ENCODE results near the gene WDFY4. TPM values are rescaled to one million over a fixed set of nuclear protein-coding genes. Genes with fewer than 3 reads are reported as not detected.
A peak's percentile ranks its signal among the peaks of the same experiment; 100 is the strongest.

WDFY4 gene
- total RNA-seq, 2 donors from 2014 or later: 2.1 to 10.1 TPM

DNA sequence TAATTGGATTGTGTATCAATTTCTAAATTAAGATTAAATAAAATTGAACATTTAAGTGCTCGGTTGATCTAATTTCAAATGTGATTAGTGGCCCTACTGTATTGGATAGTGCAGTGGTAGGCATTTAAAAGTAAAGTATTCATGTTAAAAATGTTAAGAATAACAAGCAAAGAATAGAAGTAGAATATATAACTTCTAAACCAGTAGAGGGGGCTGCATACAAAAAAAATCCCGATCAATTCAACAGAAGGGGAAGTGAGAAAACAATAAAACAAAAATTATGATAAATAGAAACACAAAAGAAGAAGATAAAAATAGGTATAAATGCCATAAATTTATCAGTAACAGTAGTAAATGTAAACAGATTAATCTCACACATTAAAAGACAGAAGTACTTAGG, 24.9 kb upstream of the WDFY4 start:
- Mint-ChIP-seq H3K36me3 (ENCODE audit: low read depth) (peaks cover under 1% of the 10 kb centered on the region), H3K4me1 (peaks cover 11% of the 10 kb centered on the region), H3K27me3 (peaks cover 16% of the 10 kb centered on the region), H3K27ac (no peak overlapping the region), H3K4me3 (no peak overlapping the region)
- ATAC-seq (no peak), DNase-seq (no peak)
- H3K9me3 ChIP-seq (ENCODE audit: control insufficient read depth, low read length, poor library complexity, severe bottlenecking): no peaks in the 10 kb centered on the region

DNA sequence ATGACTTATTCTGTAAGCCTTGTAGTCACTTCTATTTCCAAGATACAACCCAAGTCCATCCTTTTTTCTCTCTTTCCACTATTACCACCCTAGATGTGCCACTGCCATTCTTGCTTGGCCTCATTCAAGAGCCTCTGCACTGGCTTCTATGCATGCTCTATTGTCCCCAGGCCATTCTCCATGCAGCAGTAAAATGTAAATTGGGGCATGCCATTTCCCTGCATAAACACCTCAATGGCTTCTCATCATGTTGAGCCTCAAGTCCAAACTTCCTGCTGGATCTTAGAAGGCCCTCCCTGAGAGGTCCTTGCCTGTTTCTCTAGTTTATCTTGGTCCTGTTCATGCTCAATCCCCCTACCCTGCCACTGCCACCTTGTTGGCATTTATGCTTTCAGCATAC, 23.2 kb upstream of the WDFY4 start:
- no peaks in the 10 kb centered on the region for H3K36me3 Mint-ChIP-seq (ENCODE audit: low read depth)
- no peak for DNase-seq
- no peak overlapping the region for H3K27ac Mint-ChIP-seq
- H3K9me3 ChIP-seq (ENCODE audit: control insufficient read depth, low read length, poor library complexity, severe bottlenecking): no peaks in the 10 kb centered on the region
- H3K4me1 Mint-ChIP-seq: peaks cover 9% of the 10 kb centered on the region
- H3K4me3 Mint-ChIP-seq: no peak overlapping the region
- H3K27me3 Mint-ChIP-seq: peaks cover 16% of the 10 kb centered on the region
- no peak for ATAC-seq

DNA sequence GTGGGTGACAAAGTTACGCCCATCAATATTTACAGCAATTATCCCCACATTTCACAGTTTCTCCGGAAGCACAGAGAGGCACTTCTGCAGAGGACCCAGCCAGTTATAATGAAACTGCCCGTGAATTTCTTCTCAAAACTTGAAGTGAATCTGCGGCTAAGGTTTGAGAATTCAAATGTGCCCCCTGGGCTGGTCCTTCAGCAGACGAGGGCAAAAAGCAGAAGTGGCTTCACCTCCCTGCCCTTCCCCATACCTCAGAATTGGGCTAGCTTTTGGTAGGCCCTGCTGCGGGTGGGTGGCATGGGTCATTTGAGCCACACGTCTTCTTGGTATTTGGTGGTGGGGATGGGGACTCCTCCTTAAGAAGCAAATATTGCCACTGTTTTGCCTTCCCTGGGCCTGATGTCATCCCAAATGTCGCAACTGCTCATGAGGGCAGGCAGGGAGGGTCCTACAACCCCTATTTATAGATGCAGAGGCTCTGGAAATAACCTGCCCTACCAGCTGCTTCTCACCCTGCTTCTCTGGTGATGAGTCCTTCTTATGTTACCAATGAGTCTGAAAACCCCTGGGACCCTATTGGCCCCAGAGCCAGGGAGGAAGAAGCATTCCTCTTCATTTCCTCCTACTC, 16.6 kb upstream of the WDFY4 start:
- ATAC-seq: peak; percentile 60

DNA sequence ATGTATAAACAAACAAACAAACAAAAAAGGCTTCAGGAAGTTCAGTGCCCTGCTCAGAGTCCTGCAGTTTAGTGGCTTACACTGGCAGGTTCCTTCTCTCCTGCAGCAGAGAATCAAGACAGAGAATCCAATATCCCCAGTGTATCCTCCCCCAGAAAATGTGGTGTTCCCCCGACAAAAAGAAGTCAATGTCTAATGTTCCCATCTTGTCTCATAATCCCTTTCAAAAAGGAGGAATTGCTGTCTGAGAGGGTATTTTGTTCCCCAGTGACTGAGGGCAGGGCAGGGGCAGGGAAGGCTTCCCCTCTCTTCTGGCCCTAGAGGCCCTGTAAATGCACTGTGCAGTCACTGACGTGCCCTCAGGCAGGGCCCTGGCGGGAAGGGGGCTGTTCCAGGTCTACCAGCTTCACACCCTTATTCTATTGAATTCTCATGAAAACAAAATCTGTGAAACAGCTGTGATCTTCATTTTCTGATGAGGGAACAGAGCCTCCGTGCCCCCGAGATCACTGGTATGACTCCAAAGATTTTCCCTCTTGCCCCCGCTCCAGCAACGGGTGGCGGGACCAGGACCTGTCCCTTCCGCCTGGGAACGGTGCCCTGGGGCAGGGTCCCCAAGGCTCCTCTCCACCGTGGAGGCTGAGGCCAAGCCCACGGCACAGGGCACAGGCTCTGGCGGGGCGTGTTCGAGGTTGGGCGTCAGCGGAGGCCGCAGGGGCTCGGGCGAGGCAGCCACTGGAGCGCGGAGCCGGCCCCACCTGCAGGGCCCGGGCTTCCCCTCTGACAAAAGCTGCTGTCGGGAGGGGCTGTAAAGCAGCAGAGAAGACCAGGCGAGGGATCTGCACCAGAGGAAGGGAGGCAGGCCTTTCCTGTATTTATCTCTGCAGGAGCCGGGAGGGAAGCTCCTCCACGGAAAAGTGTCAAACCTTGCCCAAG, 13.4 kb upstream of the WDFY4 start:
- Mint-ChIP-seq H3K27ac (no peak overlapping the region), H3K4me3 (no peak overlapping the region), H3K4me1 (no peaks in the 10 kb centered on the region), H3K36me3 (ENCODE audit: low read depth) (no peaks in the 10 kb centered on the region), H3K27me3 (peaks cover 23% of the 10 kb centered on the region)
- no peaks in the 10 kb centered on the region for H3K9me3 ChIP-seq (ENCODE audit: control insufficient read depth, low read length, poor library complexity, severe bottlenecking)
- ATAC-seq (peak; percentile 73), DNase-seq (no peak)

More for the DNA sequence above, 16.6 kb upstream of the WDFY4 start:
- no peak overlapping the region for H3K4me3 Mint-ChIP-seq
- H3K4me1 Mint-ChIP-seq: no peaks in the 10 kb centered on the region
- H3K27ac Mint-ChIP-seq: no peak overlapping the region
- no peaks in the 10 kb centered on the region for H3K36me3 Mint-ChIP-seq (ENCODE audit: low read depth)
- H3K9me3 ChIP-seq (ENCODE audit: control insufficient read depth, low read length, poor library complexity, severe bottlenecking): no peaks in the 10 kb centered on the region
- H3K27me3 Mint-ChIP-seq: peaks cover 22% of the 10 kb centered on the region
- DNase-seq: no peak

DNA sequence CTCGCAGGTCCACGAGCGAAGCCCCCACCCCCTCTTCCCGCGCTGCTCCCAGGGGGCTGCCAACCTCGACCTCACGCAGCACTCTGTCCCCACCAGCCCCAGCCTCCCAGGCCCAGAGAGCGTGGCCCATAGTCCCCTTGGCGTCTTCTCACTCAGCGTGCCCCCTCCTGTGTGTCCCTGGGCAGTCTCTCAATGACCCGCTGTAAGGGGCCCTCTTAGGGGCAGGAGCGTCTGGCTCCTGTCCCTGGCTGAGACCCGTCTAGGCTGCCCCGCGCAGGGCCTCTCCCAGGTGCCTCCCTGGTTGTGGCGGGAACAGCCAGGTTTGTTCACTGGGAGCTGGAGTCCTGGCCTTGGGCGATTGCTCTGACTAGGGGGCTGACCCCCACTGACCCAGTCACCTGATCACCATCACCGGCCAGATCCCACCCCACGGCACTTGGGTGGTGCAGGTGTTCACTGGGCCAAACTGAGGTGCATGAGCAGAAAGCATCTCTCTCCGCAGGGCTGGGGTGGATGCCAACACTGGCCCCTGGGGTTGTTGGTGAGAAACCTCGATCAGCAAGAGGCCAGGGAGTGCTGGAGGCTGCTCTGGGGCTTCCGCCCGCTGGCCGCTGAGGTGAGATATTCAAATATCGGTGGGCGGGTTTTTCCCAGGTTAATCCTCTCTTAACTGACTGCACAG, 12.6 kb upstream of the WDFY4 start:
- Mint-ChIP-seq H3K4me1 (no peaks in the 10 kb centered on the region), H3K36me3 (ENCODE audit: low read depth) (no peaks in the 10 kb centered on the region), H3K27ac (no peak overlapping the region), H3K4me3 (peak overlapping the region; percentile 63), H3K27me3 (peaks cover 23% of the 10 kb centered on the region)
- H3K9me3 ChIP-seq (ENCODE audit: control insufficient read depth, low read length, poor library complexity, severe bottlenecking): no peaks in the 10 kb centered on the region
- no peak for DNase-seq
- peak; percentile 38 for ATAC-seq

DNA sequence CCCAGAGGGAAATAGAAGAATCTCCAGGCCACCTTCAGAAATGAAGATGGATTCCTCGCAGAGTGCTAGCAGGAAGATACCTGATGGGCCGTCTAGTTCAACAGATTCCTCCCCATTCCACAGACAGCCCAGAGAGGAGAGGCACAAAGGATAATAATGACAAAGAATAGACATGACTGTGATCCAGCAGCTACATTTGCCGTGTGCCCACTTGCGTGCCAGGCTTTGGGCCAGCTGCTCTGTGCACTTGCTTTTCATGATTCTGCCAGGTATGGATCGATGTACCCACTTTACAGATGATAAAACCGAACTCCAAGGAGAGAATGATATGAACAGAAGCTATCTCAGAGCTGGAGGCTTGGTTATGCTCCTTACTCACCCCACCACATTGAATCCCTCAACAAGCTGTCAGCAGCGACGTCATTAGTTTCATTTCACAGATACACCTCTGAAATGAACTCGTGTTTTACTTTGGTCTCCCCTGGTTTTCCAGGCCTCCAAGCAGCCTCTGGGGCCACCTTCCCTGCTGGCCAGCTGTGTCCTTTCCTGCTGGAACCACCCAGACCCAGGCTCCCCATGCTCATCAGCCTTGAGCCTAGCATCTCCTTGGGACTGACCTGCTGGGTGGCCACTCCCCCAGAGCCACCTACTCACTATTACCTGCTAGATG, 11.9 kb upstream of the WDFY4 start:
- H3K36me3 Mint-ChIP-seq (ENCODE audit: low read depth): no peaks in the 10 kb centered on the region
- H3K27ac Mint-ChIP-seq: no peak overlapping the region
- H3K4me1 Mint-ChIP-seq: no peaks in the 10 kb centered on the region
- peaks cover 23% of the 10 kb centered on the region for H3K27me3 Mint-ChIP-seq
- DNase-seq: no peak
- ATAC-seq: no peak
- H3K4me3 Mint-ChIP-seq: no peak overlapping the region
- H3K9me3 ChIP-seq (ENCODE audit: control insufficient read depth, low read length, poor library complexity, severe bottlenecking): no peaks in the 10 kb centered on the region

DNA sequence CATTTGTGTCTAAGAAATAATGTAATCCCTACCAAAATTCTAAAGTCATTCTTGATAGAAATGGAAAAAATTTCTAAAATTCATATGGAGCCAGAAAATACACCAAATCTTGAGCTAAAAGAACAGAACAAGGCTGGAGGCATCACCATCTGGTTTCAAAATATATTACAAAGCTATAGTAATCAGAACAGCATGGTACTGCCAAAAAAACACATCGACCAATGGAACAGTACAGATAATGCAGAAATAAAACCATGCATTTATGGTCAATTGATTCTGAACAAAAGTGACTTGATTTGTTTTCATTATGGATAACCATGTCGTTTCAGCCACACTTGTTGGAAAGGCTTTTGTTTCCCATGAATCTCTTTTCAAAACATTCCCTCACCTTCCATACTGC, 7.0 kb upstream of the WDFY4 start:
- peaks cover 6% of the 10 kb centered on the region for H3K27me3 Mint-ChIP-seq
- H3K36me3 Mint-ChIP-seq (ENCODE audit: low read depth): no peaks in the 10 kb centered on the region
- H3K4me3 Mint-ChIP-seq: no peak overlapping the region
- DNase-seq (no peak), ATAC-seq (no peak)
- no peaks in the 10 kb centered on the region for H3K9me3 ChIP-seq (ENCODE audit: control insufficient read depth, low read length, poor library complexity, severe bottlenecking)
- H3K4me1 Mint-ChIP-seq: no peaks in the 10 kb centered on the region
- H3K27ac Mint-ChIP-seq: no peak overlapping the region

DNA sequence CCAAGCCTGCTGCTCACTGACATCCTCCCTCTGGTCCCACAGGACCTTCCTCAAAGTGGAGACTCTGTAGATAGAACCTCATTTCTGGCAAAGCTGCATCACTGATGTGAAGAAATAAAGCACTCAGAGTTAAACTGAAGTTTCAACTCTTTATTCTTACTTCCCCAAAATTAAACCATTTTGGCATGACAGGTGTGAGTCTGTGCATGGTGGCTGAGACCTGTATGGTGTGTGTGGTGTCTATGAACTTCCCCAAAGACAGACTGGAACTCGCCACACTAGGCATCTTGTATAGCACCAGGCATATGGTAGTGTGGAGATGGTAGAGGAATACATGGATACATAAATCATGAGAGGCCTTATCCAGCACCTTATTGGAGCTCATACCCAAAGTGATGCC, 6.6 kb upstream of the WDFY4 start:
- no peaks in the 10 kb centered on the region for H3K36me3 Mint-ChIP-seq (ENCODE audit: low read depth)

DNA sequence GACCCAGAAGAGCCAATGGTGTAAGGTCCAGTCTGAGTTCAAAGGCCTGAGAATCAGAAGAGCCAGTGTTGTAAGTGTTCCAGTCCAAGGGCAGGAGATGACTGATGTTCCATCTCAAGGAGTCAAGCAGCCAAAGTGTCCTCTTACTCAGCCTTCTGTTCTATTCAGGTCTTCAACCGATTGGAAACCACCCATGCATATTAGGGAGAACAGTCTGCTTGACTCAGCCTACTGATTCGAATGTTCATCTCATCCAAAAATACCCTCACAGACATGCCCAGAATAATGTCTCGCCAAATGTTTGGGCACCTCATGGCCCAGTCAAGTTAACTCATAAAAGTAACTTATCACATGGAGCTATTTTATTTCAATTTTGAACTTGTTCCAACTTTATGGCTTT, 2.9 kb upstream of the WDFY4 start:
- Mint-ChIP-seq H3K27me3 (peaks cover 30% of the 10 kb centered on the region), H3K4me3 (no peak overlapping the region), H3K27ac (no peak overlapping the region), H3K36me3 (ENCODE audit: low read depth) (no peaks in the 10 kb centered on the region), H3K4me1 (no peaks in the 10 kb centered on the region)
- no peak for DNase-seq
- ATAC-seq: no peak
- no peaks in the 10 kb centered on the region for H3K9me3 ChIP-seq (ENCODE audit: control insufficient read depth, low read length, poor library complexity, severe bottlenecking)

More for the DNA sequence above, 6.6 kb upstream of the WDFY4 start:
- H3K9me3 ChIP-seq (ENCODE audit: control insufficient read depth, low read length, poor library complexity, severe bottlenecking): no peaks in the 10 kb centered on the region
- Mint-ChIP-seq H3K4me1 (no peaks in the 10 kb centered on the region), H3K27ac (no peak overlapping the region), H3K4me3 (no peak overlapping the region), H3K27me3 (peaks cover 2% of the 10 kb centered on the region)
- peak; percentile 39 for ATAC-seq
- DNase-seq: no peak

DNA sequence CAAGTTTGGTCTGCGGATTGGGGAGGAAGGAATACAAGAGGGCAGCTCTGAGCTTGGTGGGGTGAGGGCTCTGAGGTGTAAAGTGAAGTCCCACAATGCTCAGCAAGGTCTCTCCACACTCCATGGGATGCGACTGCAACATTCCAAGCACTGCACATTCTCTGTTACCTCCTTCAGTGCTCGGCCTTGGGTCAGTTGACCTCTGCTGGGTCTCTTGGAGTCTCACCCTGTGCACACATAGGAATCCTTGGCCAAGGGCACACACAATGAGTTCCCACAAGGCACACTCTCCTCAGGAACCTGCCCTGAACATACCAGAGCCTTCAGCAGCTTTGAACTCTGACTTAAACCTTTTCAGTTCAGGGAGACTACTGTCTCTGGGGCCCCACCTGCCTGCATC, 2.4 kb upstream of the WDFY4 start:
- H3K27ac Mint-ChIP-seq: no peak overlapping the region
- no peaks in the 10 kb centered on the region for H3K4me1 Mint-ChIP-seq
- H3K27me3 Mint-ChIP-seq: peaks cover 30% of the 10 kb centered on the region
- no peaks in the 10 kb centered on the region for H3K9me3 ChIP-seq (ENCODE audit: control insufficient read depth, low read length, poor library complexity, severe bottlenecking)
- DNase-seq (no peak), ATAC-seq (no peak)
- H3K36me3 Mint-ChIP-seq (ENCODE audit: low read depth): no peaks in the 10 kb centered on the region
- H3K4me3 Mint-ChIP-seq: no peak overlapping the region

DNA sequence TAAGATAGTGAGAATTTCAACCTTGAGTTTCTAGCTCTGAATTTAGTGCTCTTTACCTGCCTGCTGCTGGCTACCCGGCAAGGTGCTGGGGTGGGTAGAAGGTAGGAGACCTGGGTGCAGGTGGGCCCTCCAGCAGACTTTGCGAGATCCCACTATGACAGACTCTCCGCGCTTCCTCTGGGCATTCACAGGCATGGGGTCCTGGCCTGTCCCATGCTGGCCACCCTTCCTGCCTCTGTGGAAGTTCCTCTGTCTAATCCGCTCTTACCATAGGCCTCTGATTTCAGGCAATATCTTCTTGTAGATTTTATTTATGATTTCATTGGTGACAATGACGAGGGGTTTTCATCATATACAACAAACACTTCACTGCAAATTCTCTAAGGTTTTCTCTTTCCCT, 1.2 kb upstream of the WDFY4 start:
- DNase-seq (no peak), ATAC-seq (no peak)
- Mint-ChIP-seq H3K4me1 (no peaks in the 10 kb centered on the region), H3K27me3 (peaks cover 37% of the 10 kb centered on the region), H3K27ac (no peak overlapping the region), H3K4me3 (no peak overlapping the region), H3K36me3 (ENCODE audit: low read depth) (no peaks in the 10 kb centered on the region)
- no peaks in the 10 kb centered on the region for H3K9me3 ChIP-seq (ENCODE audit: control insufficient read depth, low read length, poor library complexity, severe bottlenecking)

DNA sequence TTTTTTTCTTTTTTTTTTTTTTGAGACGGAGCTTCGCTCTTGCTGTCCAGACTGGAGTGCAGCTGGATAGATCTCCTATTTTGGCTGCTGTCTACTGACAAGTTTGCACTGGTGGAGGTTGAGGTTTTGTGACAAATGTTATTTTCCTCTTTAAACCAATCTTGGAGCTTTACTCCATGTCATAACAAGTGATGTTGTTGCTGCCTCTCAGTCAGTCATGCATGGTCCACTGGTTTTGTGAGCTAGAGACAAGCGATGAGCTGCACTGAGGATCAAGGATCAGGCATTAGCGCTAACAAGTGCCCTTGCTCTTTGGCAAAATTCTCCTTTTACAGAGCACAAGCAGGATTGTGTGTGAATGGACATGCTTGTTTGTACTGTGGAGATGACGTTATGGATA, 805 bp upstream of the WDFY4 start:
- Mint-ChIP-seq H3K27ac (no peak overlapping the region), H3K4me3 (no peak overlapping the region)

DNA sequence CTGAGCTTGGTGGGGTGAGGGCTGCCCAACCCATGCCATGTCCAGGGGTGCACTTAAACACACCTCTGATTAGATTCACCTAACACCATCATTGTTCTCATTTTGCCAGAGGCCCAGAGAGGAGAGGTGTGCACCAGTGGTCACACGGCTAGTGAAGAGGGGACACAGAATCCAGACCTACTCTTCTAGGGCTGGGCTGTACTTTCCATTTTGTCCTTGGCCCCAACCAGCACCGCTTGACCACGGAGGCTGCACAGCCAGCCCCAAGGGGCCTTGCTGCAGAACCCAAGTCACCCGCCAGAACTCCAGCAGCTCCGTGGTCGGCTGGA, 246 bp upstream of the WDFY4 start:
- Mint-ChIP-seq H3K36me3 (ENCODE audit: low read depth) (no peaks in the 10 kb centered on the region), H3K4me3 (no peak overlapping the region), H3K4me1 (no peaks in the 10 kb centered on the region), H3K27ac (peak overlapping the region; percentile 67), H3K27me3 (peaks cover 40% of the 10 kb centered on the region)
- DNase-seq: no peak
- no peaks in the 10 kb centered on the region for H3K9me3 ChIP-seq (ENCODE audit: control insufficient read depth, low read length, poor library complexity, severe bottlenecking)
- no peak for ATAC-seq

More for the DNA sequence above, 805 bp upstream of the WDFY4 start:
- no peaks in the 10 kb centered on the region for H3K9me3 ChIP-seq (ENCODE audit: control insufficient read depth, low read length, poor library complexity, severe bottlenecking)
- Mint-ChIP-seq H3K36me3 (ENCODE audit: low read depth) (no peaks in the 10 kb centered on the region), H3K4me1 (no peaks in the 10 kb centered on the region), H3K27me3 (peaks cover 40% of the 10 kb centered on the region)
- DNase-seq: no peak
- ATAC-seq: peak; percentile 33
